ENCODE measurements around the gene RBM18. TPM values are rescaled to one million over a fixed set of nuclear protein-coding genes. Genes with fewer than 3 reads are reported as not detected.

RBM18 gene
- total and polyA plus RNA-seq, 2 of the 4 experiments (the other 2 are of a cell fraction): 8.4 to 15.6 TPM

- no peak overlapping the region for H3K4me3 ChIP-seq (ENCODE audit: insufficient read depth, low read depth, low read length)
- no peak overlapping the region for H3K4me2 ChIP-seq (ENCODE audit: low read depth, low read length)
- no peak overlapping the region for H3K14ac ChIP-seq (replicated peaks; ENCODE audit: low read depth, low read length)
- H3K9me3 ChIP-seq (ENCODE audit: control insufficient read depth, insufficient read depth, low read length): peaks cover 6% of the 10 kb centered on the region
- in situ Hi-C loops (cut with MboI; ENCODE audit: low sequenced_read_pairs) (no loop called here), dilution Hi-C loops (cut with HindIII; ENCODE audit: low sequenced_read_pairs, unreplicated experiment) (no loop called here), intact Hi-C loops (cut with micrococcal nuclease) (no loop called here)
- BruUV-seq (replicated peaks): no TSS peak
- no peak for DNase-seq
- CTCF ChIA-PET: interaction anchor here (1.2 kb wide), 1 partner anchor 100 kb away, joined by 3 read pairs; no protein-coding TSS in a partner anchor
- H2AK5ac ChIP-seq (ENCODE audit: low read depth, low read length): no peak overlapping the region
- no peak overlapping the region for H4K91ac ChIP-seq (ENCODE audit: insufficient read depth, low read depth, low read length)
- no peak for ATAC-seq (ENCODE audit: low read depth)
- H3K9me1 ChIP-seq (ENCODE audit: insufficient read depth, low read length): 0 out of 2 replicates have a peak, but pooled peaks cover 4% of the 10 kb centered on the region
- no peak overlapping the region for H2BK15ac ChIP-seq (ENCODE audit: low read depth, low read length)
- H3K36me3 ChIP-seq (ENCODE audit: control insufficient read depth, insufficient read depth, low read length): no peaks in the 10 kb centered on the region
- H3K23ac ChIP-seq (ENCODE audit: low read depth, low read length): no peak overlapping the region
- H4K20me1 ChIP-seq (ENCODE audit: insufficient read depth, low read length): peaks cover 18% of the 10 kb centered on the region; the same call in 1 of the 2 replicates
- no peak for TF ChIP-seq POLR2A (IDR thresholded peaks at IDR 0.05; ENCODE audit: low read depth, low read length)
- no peak overlapping the region for H4K5ac ChIP-seq (ENCODE audit: low read depth, low read length)
- no peak overlapping the region for H3K9ac ChIP-seq (ENCODE audit: low read depth, low read length)
- H3K4ac ChIP-seq (ENCODE audit: low read depth, low read length): no peak overlapping the region
- no peak overlapping the region for H3K56ac ChIP-seq (ENCODE audit: extremely low read depth, insufficient read depth, low read length)
- H2AFZ ChIP-seq (replicated peaks; ENCODE audit: low read length, poor library complexity): no peak overlapping the region
- WGBS, 2 experiments (ENCODE audit: extremely low coverage in 2 of 2, insufficient read length in 1 of 2): no CpG with 5 or more reads among the region's 5 CpGs
- no peak overlapping the region for H2BK120ac ChIP-seq (ENCODE audit: low read depth, low read length)
- H3K79me1 ChIP-seq (ENCODE audit: low read depth in 1 of 2, low read length in 2 of 2): no peaks in the 10 kb centered on the region
- no peak overlapping the region for H2AK9ac ChIP-seq (replicated peaks; ENCODE audit: low read depth, low read length, poor library complexity)
- peaks cover 99% of the 10 kb centered on the region for H3K27me3 ChIP-seq (ENCODE audit: control insufficient read depth, insufficient read depth, low read length)
- H3K27ac ChIP-seq (ENCODE audit: insufficient read depth, low read length): no peak overlapping the region
- POLR2A ChIA-PET (ENCODE audit: unreplicated experiment): no interaction called here
- no peak overlapping the region for H2BK5ac ChIP-seq (ENCODE audit: low read depth, low read length, poor library complexity, severe bottlenecking)
- H3K18ac ChIP-seq (ENCODE audit: low read depth, low read length): no peak overlapping the region
- no peak overlapping the region for H4K8ac ChIP-seq (ENCODE audit: low read depth in 2 of 2, low read length in 2 of 2)
- no peak overlapping the region for H2BK20ac ChIP-seq (ENCODE audit: low read depth, low read length)
- peaks cover 2% of the 10 kb centered on the region; the same call in 1 of the 2 replicates for H3K4me1 ChIP-seq (ENCODE audit: control insufficient read depth, insufficient read depth, low read length)
Measured at GRCh38 chr9:122222791-122223190, 41.8 kb downstream of the RBM18 start.

All from IMR-90 (cell line).